HG02571 (cell line): Measurements from ENCODE around the gene MANEA.
"Not testable (repeated sequence)": the region's sequence is repeated elsewhere in the genome, so short reads cannot be mapped to it uniquely, and the experiment has no call there.

Experiments used
- ATAC-seq: cut with Tn5 transposase; IDR thresholded peaks from one replicate; pipeline ENCODE4 v1.9.1; 2021; ENCODE audit warnings: mild to moderate bottlenecking, moderate library complexity; ENCODE audit not compliant: unreplicated experiment

The MANEA gene

DNA sequence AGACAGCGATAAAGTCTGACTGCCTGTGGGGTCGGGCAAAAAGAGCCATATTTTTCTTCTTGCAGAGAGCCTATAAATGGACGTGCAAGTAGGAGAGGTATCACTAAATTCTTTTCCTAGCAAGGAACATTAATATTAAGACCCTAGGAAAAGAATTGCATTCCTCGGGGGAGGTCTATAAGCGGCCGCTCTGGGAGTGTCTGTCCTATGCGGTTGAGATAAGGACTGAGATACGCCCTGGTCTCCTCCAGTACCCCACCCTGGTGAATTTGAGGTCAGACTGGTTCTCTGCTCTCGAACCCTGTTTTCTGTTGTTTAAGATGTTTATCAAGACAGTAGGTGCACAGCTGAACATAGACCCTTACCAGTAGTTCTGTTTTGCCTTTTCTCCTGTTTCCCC lies 6.9 kb downstream of the MANEA start:
- ATAC-seq, result not testable (repeated sequence)

GRCh38 chr6:95587989-95588388 lies 10.7 kb downstream of the MANEA start:
- no peak for ATAC-seq

- no peak for ATAC-seq
These were observed 11.7 kb downstream of the MANEA start for GRCh38 chr6:95589067-95589466.

- ATAC-seq, result no peak
These were observed 12.7 kb downstream of the MANEA start for GRCh38 chr6:95589826-95590570.

DNA sequence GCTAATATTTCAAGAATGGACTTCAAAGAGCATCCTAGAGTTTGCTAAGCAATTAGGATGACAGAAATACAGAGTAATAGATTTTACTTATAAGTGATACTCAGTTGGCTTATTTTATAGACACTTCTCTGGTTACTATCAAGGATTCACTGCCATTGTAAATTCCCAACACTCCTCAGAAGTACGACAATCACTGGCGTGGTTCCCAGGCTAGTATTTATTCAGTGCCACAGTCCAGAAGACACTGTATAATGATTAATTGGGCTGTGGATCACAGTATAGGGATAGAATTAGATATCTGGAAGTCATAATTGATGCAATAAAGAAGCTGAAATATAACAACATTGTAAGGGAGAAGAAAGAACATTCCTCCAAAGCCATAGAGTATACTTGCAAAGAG lies 15.7 kb downstream of the MANEA start:
- ATAC-seq, result no peak

DNA sequence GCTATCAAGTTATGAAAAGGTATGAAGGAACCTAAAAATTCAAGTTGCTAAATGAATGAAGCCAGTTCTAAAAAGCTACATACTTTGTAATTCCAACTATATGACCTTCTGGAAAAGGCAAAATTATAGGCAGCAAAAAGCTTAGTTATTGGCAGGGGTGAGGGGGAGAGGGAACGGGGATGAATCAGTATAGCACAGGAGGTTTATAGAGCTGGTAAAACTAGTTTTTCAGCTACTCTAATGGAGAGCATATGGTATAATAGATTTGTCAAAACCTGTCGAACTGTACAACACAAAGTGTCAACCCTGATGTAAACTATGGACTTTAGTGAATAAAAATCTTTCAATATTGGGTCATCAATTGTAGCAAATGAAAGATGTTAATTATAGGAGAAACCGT lies 18.7 kb downstream of the MANEA start:
- ATAC-seq, result no peak

DNA sequence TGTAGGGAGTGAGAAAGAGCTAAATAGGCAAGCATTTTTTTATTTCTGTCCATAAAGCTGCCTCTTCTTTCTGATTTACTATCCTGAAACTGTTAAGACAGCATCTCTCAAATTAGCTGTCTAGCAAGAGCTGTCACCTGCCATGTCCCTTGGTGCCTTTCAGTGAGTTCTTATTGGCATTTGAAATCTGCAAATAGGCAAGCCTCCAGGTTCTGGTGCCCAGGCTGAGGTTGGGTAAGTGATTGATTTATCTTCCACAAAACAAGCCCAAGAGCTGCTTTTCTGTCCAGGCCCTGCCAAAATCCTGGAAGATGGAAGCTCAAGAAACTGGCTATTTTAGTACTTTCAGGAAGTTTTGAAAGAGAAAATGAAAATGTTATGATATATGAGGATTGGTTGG lies 22.4 kb downstream of the MANEA start:
- no peak for ATAC-seq

DNA sequence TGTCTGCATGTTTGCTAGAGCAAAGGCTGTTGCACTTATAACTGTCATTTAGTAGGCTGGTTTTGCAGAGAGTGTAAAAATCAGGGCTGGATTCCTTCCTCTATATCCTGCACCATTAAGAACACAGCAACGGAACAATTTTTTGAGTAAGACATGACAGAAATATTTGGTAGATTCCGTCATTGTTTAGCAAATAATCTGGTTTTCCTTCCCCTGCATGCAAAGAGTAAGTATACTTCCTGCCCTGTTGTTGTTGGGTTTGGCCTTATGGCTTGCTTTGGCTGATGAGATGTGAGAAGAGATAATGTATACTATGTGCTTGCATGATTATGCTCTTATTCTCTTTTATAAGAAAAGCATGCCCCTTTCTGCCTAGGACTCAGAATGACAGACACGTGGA lies 23.8 kb downstream of the MANEA start:
- ATAC-seq, result no peak

DNA sequence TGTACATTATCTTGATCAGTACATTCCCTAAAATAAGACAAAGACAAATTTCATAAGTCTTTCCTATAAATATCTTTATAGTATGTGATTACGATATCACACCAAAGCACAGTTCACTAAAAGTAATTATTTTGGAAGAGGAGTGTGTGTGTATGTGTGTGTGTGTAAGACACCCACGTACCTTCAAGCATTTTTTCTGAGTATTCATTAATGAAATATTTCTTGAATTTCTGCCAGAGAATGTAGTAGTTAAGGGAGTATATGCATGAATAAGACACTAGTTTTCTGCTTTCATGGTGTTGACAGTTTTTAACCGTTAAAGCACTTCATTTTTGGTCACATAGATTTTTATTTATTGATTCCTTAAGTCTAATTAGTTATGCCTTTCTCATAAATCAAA lies 36.8 kb downstream of the MANEA start:
- no peak for ATAC-seq

DNA sequence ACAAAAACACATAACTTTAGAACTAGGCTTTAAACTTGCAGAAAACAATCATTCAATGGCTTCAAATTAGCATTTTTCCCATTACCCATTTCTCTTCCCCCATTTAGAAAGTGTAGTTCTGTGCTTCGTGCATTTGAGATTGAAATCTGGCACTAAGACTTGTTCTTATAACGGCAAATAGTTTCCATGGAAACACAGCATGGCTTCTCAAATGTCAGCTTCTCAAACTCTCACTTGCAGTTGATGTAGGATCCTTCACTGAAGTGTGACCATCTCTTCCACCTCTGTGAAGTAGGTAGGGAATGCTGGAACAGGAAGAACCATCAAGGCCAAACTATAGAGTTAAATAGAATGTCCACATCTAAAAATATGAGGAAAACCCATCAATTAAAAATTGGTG lies 52.2 kb downstream of the MANEA start:
- ATAC-seq, result no peak

GRCh38 chr6:95636552-95637431 lies 59.5 kb downstream of the MANEA start:
- no peak for ATAC-seq

GRCh38 chr6:95648636-95649035 lies 71.3 kb downstream of the MANEA start:
- ATAC-seq, result no peak

GRCh38 chr6:95649451-95649850 lies 72.1 kb downstream of the MANEA start:
- ATAC-seq, result no peak

DNA sequence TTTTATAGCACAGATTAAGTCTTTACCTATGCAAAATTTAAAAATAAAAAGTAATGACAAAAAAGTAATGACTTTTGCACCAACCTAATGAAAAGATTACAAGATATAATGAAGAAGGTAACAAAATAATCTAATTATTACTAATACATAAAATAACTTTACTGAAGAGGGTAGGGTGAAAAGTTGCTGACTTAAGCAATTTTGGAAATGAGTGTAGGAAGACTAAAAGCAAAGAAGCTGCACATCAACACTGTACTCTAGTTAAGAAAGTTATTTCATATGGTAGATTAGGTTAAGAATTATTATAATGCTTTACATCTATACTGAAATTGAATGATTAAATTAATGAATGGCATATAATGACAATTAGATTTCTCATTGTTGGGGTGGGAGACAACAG lies 76.8 kb downstream of the MANEA start:
- ATAC-seq, result no peak

- no peak for ATAC-seq
These were observed 81.6 kb downstream of the MANEA start for GRCh38 chr6:95658886-95659285.
